HG02610 (cell line): ENCODE results near the gene RPS16.
A peak's percentile ranks its signal among the peaks of the same experiment; 100 is the strongest.

Experiments used
- ATAC-seq: cut with Tn5 transposase; IDR thresholded peaks from one replicate; pipeline ENCODE4 v1.9.1; 2021; ENCODE audit warnings: mild to moderate bottlenecking, moderate library complexity; ENCODE audit not compliant: unreplicated experiment

The RPS16 gene

DNA sequence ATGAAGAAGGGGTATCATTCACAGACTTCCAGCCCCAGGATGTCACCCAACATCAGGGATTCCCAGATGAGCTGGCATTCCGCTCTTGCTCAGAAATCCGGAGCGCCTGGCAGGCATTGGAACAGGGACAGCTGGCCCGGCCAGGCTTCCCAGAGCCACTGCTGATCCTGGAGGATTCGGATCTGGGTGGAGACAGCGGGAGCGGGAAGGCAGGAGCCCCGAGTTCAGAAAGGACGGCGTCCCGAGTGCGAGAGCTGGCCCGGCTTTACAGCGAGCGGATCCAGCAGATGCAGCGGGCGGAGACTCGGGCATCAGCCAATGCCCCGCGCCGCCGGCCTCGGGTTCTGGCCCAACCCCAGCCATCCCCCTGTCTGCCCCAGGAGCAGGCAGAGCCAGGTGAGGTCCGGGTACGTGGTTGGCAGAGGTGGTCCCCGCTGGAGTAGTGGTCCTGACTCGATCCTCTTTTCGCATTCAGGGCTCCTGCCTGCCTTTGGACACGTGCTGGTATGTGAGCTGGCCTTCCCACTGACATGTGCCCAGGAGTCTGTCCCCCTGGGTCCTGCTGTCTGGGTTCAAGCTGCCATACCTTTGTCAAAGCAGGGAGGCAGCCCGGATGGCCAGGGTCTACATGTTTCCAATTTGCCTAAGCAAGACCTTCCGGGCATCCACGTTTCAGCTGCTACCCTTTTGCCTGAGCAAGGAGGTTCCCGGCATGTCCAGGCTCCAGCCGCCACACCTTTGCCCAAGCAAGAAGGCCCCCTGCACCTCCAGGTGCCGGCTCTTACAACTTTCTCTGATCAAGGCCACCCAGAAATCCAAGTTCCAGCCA is 12.3 kb downstream of the RPS16 start:
- no peak for ATAC-seq

DNA sequence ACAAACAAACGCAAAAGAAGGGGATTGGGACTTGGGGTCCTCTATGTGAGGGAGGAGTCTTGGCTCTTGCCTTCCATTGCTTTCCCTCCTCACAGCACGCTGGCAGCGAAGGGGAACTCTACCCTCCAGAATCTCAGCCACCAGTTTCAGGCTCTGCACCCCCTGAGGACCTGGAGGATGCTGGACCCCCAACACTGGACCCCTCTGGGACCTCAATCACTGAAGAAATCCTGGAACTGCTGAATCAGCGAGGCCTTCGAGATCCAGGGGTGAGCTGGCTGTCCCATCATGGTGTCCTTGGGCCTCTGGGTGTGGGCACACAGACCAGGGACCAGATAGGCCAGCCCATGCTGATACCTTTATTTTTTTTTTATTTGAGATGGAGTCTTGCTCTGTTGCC is 13.7 kb downstream of the RPS16 start:
- no peak for ATAC-seq

DNA sequence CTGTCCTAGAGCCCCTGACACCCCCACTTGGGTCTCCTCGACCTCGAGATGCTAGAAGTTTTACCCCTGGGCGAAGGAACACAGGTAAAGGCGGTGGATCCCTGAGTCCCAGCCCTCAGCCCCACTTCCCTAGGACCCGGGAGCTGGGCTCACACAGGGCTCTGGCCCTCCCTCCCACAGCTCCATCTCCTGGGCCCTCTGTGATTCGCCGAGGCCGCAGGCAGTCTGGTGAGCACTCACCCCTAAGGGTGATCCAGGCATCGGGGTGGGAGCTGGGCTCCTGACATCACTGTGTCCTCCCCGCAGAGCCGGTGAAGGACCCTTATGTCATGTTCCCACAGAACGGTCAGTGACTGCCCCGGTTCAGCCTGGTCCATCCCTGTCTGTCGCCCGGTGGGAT is 15.0 kb downstream of the RPS16 start:
- ATAC-seq, result no peak

DNA sequence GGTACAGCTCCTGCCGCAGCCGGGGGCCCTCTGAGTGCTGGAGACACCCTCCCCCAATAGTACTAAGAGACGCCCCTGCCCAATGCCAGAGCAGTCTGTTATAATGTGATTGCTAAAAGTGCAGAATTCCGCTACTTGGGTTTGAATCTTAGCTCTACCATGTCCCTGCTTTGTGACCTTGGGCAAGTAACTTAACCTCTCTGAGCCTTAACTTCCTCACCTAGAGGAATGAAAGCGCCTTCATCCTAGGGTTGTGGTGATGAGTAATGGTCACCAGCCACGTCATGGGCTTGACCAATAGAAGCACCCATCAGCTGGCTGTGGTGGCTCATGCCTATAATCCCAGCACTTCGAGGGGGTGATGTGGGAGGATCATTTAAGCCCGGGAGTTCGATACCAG is 16.7 kb downstream of the RPS16 start:
- no peak for ATAC-seq

DNA sequence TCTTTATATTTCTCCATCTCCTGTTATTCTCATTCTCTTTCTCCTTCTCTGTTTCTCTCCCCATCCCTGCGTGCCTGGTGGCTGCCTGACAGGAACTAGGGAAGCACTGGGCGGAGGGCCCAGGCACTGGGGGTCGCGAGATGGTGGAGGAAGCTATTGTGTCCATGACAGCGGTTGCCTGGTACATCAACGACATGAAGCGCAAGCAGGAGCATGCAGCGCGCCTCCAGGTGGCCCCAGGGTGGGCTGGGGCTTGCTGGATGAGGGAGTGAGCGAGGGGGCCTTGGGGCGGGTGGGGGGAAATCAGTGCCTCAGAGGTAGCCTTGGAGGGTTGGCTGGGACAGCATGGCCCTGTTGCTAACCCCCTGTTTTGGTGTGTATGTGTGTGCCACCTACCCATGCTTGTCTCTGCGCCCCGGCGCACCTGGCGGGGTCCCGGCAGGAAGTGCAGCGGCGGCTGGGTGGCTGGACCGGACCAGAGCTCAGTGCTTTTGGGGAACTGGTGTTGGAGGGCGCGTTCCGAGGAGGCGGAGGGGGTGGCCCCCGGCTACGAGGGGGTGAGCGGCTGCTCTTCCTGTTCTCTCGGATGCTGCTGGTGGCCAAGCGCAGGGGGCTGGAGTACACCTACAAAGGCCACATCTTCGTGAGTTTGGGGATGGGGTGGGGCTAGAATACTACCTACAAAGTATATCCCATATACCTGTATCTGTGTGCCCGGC is 18.1 kb downstream of the RPS16 start:
- no peak for ATAC-seq

DNA sequence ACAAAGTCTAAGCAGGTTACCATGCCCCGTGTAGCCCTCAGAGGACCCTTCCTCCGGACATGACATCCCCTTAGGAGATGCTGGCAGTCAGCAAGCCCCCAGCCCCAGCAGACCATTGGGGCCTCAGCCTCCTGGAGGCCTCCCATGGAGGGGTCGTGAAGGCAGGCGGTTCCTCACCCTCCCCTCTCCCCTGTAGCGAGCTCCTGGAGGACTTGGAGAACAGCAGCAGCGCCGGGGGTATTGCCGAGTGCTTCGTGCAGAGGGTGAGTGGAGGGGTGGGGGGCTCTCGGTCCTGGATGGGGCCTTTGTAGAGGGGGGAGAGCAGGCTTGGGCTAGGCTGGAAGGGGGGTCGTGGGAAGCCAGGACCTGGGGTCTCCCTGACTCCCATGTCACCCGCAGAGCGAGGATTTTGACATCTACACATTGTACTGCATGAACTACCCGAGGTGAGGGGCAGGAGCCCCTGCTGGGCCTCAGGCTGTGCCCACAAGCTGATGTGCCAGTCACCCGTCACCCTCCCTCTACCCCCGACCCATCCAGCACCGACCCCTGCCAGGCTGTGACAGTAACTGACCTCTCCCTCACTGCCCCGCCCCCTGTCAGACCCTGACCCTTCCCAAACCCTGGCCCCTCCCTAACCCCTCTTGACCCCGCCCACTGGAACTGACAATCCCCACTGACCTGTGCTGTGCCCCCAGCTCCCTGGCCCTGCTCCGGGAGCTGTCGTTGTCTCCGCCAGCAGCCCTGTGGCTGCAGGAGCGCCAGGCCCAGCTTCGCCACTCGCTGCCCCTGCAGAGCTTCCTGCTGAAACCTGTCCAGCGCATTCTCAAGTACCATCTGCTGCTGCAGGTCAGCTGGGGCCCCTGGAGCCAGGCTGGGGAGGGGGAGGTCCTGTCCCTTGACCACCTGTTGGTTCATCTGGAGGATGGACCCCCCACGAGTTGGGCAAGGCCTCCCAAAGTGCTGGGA is 19.3 kb downstream of the RPS16 start:
- ATAC-seq, result no peak

DNA sequence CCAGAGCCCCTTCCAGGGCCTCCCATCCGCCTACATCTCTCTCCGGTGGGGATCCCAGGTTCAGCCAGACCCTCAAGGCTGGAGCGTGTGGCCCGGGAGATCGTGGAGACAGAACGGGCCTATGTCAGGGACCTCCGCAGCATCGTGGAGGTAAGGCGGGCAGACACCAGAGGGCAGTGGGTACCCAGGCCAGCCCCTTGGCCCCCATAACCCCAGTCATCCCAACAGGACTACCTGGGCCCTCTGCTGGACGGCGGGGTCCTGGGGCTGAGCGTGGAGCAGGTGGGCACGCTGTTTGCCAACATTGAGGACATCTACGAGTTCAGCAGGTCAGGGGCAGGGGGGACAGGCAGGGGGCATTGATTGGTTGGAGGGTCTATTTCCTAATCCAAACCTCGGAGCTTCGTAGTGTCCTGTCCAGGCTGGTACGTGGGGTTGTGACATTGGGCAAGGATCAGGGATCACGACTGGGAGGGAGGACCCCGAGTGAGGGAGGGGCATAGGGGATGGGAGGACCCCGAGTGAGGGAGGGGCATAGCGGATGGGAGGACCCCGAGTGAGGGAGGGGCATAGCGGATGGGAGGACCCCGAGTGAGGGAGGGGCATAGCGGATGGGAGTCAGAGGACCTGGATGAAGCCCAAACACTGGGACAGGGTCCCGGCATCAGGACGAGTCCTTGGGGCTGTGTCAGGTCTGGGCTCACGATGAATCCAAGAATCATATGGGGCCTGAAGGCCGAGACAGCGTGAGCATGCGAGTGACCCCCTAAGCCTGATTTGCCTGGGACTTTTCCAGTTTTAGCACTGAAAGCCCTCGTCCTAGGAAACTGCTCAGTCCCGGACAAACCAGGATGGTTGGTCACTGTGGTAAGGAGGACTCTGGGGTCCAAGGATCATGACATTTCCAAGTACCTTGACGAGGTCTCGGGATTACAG is 20.4 kb downstream of the RPS16 start:
- ATAC-seq, result no peak

DNA sequence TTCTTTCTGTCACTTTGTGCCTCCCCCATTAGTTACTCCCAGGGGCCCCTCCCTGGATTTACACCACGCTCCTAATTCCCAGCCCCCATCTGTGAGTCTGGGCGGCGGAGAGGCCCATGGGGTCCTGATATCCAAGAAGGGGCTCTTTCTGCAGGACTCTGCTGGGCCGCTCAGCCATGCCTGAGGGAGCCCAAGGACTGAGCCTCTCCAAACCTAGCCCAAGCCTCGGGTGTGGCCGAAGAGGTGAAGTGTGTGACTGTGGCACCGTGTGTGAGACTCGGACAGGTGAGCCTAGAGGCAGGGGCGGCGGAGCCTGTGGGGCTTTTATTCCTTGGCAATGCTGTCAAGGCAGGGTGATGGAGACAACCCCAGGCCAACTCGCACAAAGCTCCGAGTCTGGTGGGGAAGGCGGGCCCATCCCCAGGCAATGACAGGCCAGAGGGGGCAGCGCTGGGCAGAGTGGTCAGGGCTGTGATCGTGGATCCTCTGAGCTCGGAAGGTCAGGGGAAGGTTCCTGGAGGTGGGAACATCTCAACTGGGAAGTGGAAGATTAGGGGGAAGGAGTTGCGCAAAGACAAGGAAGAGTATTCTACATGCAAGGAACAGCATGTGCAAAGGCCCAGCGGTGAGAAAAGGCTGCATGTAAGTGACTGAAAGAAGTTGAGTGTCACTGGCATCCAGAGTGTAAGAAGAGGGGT is 21.7 kb downstream of the RPS16 start:
- ATAC-seq, result no peak

DNA sequence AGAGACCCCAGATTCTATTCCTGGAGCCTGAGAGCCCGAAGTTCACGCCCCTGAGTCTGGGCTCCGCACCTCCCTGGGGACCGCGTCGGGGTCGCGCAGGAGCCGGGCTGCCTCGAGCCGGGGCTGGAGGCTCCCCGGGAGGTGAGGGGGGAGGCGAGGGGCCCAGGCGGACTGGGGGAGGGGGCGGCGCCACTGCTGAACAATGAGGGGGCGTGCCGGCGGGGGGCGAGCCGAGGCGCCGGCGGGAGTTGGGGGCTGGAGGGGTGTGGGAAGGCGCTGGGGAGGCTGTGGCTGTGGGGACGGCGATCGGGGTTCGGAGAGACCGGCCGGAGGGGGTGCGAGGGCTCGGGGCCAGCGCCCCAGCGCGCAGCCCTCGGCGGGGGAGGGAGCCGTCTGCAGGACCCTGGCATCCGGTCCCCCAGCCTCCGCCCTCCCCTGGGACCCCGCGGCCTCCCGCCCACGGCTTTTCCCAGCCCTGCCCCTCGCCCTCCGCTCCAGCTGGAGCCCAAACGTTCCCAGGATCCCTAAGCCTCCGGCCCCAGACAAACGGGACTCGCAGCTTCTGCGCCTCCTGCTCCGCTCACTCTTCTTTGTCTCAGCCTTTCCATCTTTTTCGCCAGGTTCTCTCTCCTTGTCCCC is 22.4 kb downstream of the RPS16 start:
- ATAC-seq, result no peak

DNA sequence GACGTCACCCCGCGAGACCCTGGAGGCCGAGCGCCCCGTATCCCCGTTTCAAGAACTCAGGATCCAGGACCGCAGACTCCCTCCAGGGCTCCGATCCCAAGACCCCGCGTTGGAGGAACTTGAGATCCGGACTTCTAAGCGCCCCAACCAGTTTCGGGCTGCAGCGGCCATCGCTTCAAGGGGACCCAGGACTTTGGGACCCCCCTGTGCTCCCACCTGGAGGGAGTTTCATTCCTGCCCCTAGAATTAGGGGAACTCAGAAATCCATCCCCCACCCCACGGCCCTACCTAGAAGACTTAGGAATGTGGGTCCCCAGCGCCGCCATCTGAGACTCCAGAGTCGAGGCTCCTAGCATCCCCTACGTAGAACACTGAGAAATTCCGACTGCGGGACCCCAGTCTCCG is 22.9 kb downstream of the RPS16 start:
- no peak for ATAC-seq

DNA sequence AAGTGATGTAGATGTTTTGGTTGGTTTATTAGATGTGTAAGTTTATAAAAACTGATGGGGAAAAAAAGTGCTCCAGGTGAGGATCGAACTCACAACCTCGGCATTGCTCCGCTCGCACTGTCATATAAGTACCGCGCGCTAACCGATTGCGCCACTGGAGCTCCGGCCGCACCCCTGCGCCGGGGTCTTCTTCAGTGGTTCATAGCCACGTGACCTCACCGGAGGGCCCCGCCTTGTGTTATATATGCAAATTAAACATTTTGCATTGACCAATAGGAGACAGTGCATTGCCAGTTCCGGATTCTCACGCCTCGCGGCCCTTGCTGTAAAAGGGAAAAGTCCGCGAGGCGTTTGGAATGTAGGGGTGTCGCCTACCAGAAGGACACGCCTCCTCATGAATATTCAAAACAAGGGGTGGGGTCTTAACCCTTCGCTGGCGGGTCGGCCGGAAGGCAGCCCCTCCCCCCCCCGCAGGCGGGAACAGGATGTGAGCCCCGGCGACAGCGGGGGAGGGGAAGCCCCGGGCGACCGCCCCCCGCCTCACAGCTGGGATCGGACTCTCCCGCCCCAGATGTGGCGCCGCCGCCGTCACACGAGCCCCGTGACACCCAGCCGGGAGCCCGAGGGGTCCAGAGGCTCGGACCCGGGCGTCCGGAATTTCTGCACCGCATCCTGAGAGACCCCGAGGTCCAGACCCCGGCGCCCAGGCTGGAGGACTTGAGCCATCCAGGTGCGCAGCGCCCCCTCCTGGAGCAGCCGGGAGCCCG is 23.5 kb downstream of the RPS16 start, which contains the start of gene PLEKHG2:
PLEKHG2 (plus strand) TSS at position 570 of the 767 bp plus-strand sequence. CDS start 1,418 bp downstream, outside the sequence.
- peak; percentile 63 for ATAC-seq

DNA sequence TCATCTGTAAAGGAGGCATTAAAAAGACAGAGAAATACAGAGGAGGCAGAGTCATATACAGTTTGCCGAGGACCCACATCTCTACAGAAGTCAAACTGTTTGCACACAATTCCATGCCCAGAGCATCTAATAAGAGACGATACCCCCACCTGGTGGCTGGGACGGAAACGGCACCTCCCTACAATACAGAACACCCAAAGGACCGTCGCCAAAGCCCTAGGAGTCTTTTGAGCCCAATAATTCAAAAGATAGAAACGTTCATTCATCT is 24.0 kb downstream of the RPS16 start:
- ATAC-seq, result peak; percentile 29

DNA sequence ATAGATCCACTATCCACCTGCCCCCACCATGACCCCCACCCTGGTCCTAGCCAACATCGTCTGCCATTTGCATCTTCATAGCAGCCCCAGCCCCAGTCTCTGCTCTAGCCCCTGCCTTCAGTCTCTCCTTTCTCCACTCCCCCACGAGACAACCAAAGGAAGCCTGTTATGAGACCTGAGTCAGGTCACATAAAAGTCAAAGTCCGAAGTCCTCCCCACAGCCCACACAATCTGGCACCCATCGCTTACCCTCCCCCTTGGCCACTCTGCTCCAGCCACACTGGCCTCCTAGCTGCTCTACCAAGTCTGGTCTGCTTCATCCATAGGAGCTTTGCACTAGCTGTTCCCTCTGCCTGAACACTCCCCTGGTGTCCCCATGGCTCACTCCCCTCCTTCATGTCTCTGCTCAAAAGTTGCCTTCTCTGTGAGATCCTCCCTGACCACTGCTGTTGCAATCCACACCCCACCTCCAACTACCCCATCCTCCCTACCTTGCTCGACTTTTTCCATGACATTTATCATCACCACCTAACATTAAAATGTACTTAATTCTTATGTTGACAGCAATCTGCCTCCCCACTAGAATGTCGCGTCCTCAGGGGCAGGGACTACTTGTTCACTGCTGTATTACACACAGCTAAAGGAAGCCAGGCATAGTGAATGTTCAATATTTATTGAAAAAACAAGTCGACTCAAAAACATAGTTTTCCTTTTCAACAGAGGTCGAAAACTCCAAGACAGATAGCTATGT is 24.5 kb downstream of the RPS16 start:
- no peak for ATAC-seq

DNA sequence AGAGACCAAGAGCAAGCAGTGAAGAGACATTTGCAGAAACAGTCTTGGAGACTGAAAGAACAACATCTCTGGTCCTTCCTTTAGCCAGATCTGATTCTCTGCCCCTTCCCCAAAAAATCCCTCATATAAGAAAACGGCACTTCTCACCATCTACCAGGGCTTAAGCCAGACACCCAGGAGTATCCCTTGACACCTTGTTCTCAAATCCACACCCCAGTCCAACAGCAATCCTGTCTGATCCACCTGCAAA is 25.0 kb downstream of the RPS16 start:
- ATAC-seq, result no peak

DNA sequence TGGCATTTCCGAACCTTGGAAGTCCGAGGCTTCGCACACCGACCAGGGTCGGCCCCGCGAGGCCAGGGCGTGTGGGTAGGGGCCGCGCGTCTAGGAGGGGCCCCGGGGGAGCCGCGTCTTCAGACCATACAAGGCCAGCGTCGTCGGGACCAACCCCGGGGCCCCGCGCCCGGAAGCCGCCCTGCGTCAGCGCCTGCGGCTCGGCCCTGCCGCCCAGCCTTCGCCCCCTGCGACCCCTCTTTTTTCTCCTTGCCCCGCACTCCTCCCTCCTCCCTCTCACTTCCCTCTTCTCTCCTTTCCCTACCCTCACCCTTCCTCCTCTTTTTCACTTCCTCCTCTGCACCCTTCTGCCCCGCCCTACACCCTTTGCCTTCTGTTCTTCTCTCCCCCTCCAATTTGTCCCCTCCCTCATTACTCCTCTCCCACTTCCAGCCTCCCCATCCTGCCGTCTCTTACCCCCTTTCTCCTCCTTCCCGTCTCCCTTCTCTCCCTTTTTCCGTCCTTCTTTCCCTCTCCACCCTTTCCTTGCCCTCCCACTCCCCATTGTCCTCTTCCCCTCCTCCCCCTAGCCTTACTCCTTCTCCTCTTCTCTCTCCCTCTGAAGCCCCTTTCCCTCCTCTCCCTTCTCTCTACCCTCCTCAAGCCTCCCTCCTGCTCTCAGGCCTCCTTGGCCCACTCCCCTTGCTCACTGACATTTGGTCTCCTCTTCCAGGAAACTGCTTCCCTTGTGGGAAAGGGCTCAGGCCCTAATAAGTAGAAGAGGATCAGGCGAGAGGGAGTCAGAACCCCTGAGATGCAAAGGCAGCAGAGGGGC is 25.5 kb downstream of the RPS16 start:
- ATAC-seq, result no peak

DNA sequence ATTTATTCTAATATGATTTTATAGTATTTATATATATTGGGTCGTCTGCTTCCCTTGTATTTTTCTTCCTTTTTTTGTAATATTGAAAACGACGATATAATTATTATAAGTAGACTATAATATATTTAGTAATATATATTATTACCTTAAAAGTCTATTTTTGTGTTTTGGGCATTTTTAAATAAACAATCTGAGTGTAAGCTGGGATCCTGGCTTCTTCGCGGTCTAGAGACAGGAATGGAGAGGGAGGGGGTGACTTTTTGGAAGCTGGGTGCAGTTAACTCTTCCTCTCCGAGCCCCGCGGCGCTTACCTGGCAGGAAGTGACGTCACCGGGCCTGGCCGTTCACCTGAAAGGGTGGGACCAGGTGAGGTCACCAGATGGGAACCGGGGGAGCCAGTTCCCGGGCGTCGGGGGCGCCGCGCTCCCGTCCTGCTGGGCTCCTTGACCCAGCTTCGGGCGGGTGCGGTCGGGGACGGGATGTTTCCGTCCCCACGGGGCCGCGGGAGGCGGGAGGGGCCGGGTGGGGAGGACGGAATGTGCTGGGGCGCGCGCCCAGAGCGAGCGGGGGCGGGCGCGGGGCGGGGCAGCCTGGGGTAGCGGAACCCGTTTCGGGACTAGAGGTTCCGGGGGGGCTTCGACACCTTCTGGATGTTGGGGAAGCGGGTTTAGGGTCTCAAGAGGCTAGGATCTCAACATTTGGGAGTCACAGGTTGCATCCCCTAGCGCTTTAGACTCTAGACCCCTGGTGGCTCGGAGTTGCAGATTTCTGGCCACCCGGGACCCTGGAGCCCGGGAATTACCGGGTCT is 26.3 kb downstream of the RPS16 start:
- ATAC-seq, result no peak
